LNCAP (cell line): ENCODE results near the gene TASOR.

Experiments
- CTCF ChIP-seq: fragments of 450-650 bp; IDR thresholded peaks from 2 replicates; pipeline ENCODE4 v1.5.1; 2017; ENCODE audit warnings: mild to moderate bottlenecking

The TASOR gene

GRCh38 chr3:56688191-56688590 is 5.1 kb upstream of the TASOR start:
- no peak for TF ChIP-seq CTCF

- TF ChIP-seq CTCF: no peak
These were observed 964 bp upstream of the TASOR start for GRCh38 chr3:56684029-56684428.

GRCh38 chr3:56682462-56683121 is 473 bp downstream of the TASOR start:
- TF ChIP-seq CTCF: no peak

- no peak for TF ChIP-seq CTCF
These were observed 1.0 kb downstream of the TASOR start for GRCh38 chr3:56681984-56682461.

- no peak for TF ChIP-seq CTCF
These were observed 2.9 kb downstream of the TASOR start for GRCh38 chr3:56680054-56680580.

GRCh38 chr3:56677286-56677685 is 5.8 kb downstream of the TASOR start:
- no peak for TF ChIP-seq CTCF

GRCh38 chr3:56673781-56674457 is 9.1 kb downstream of the TASOR start:
- no peak for TF ChIP-seq CTCF
